OCI-LY1 (cell line): ENCODE measurements around the gene ULBP2.
"Not testable (repeated sequence)": the region's sequence is repeated elsewhere in the genome, so short reads cannot be mapped to it uniquely, and the experiment has no call there.

ENCODE experiments used
- H2AFZ ChIP-seq: fragments of 200-600 bp; sonication (generic), shearing (Covaris generic); 2 replicates; pipeline ENCODE4 v1.6.0; 2014; ENCODE audit warnings: antibody characterized with exemption, mild to moderate bottlenecking, low read length
- H3F3A ChIP-seq: fragments of 200-600 bp; sonication (generic), shearing (Covaris generic); 2 replicates; pipeline ENCODE4 v1.6.0; 2014; ENCODE audit warnings: mild to moderate bottlenecking, antibody characterized with exemption, low read length, moderate library complexity; ENCODE audit not compliant: insufficient read depth
- H3K27ac ChIP-seq: fragments of 200-600 bp; sonication (generic); 2 replicates; pipeline ENCODE4 v1.5.1; 2014; ENCODE audit warnings: low read length, mixed run types, mild to moderate bottlenecking, low read depth; ENCODE audit not compliant: poor library complexity, severe bottlenecking
- H3K27me3 ChIP-seq: fragments of 200-600 bp; sonication (generic); 2 replicates; pipeline ENCODE4 v1.6.0; 2014; ENCODE audit warnings: antibody characterized with exemption, mild to moderate bottlenecking, low read length, moderate library complexity; ENCODE audit not compliant: insufficient read depth
- H3K36me3 ChIP-seq: fragments of 200-600 bp; sonication (generic); 2 replicates; pipeline ENCODE4 v1.6.1; 2014; ENCODE audit warnings: mild to moderate bottlenecking, antibody characterized with exemption, low read length, moderate library complexity, mixed read lengths; ENCODE audit not compliant: insufficient read depth
- H3K4me1 ChIP-seq: fragments of 200-600 bp; sonication (generic); 2 replicates; pipeline ENCODE4 v1.5.1; 2014; ENCODE audit warnings: mild to moderate bottlenecking, low read length, moderate library complexity; ENCODE audit not compliant: insufficient read depth, severe bottlenecking
- H3K4me2 ChIP-seq: fragments of 200-600 bp; sonication (generic), shearing (Covaris generic); 2 replicates; pipeline ENCODE4 v1.6.1; 2014; ENCODE audit warnings: low read length
- H3K4me3 ChIP-seq: fragments of 200-600 bp; sonication (generic); 2 replicates; pipeline ENCODE4 v1.5.1; 2014; ENCODE audit warnings: low read length, low read depth, mild to moderate bottlenecking, mixed read lengths; ENCODE audit not compliant: poor library complexity, severe bottlenecking
- H3K79me2 ChIP-seq: fragments of 200-600 bp; shearing (Covaris generic); 2 replicates; pipeline ENCODE4 v1.6.1; 2016; ENCODE audit warnings: mixed run types, low read length, mixed read lengths; ENCODE audit not compliant: insufficient read depth
- H3K9ac ChIP-seq: fragments of 200-600 bp; sonication (generic), shearing (Covaris generic); 2 replicates; pipeline ENCODE4 v1.6.1; 2014; ENCODE audit warnings: mild to moderate bottlenecking, low read length, mixed read lengths
- H3K9me2 ChIP-seq: fragments of 200-600 bp; sonication (generic), shearing (Covaris generic); 2 replicates; pipeline ENCODE4 v1.6.1; 2014; ENCODE audit warnings: low read depth, mild to moderate bottlenecking, low read length, mixed read lengths
- H3K9me3 ChIP-seq: fragments of 200-600 bp; shearing (Covaris generic); 2 replicates; pipeline ENCODE4 v1.6.1; 2014; ENCODE audit warnings: low read length, mixed read lengths
- H4K20me1 ChIP-seq: fragments of 200-600 bp; sonication (generic), shearing (Covaris generic); 2 replicates; pipeline ENCODE4 v1.6.0; 2016; ENCODE audit warnings: mild to moderate bottlenecking, low read length; ENCODE audit not compliant: insufficient read depth
- CTCF ChIP-seq: fragments of 200-600 bp; sonication (generic), shearing (Covaris generic); IDR thresholded peaks from 2 replicates; pipeline ENCODE4 v1.5.1; 2017; ENCODE audit warnings: mild to moderate bottlenecking, antibody characterized with exemption, low read length, moderate library complexity, mixed read lengths
- EZH2 ChIP-seq: fragments of 200-600 bp; sonication (generic), shearing (Covaris generic); IDR thresholded peaks from 2 replicates; pipeline ENCODE4 v1.8.0; 2017; ENCODE audit warnings: borderline replicate concordance, mixed run types, mild to moderate bottlenecking, antibody characterized with exemption, low read length, moderate library complexity, mixed read lengths

Gene ULBP2

GRCh38 chr6:149990661-149991471, 49.1 kb downstream of the ULBP2 start:
- H3K36me3 ChIP-seq = no peaks in the 10 kb centered on the region
- peak overlapping the region; percentile 54 for H3K4me3 ChIP-seq
- H3K4me2 ChIP-seq = peak overlapping the region; percentile 76
- no peak overlapping the region for H3K27ac ChIP-seq
- H3F3A ChIP-seq = no peaks in the 10 kb centered on the region
- no peaks in the 10 kb centered on the region for H3K79me2 ChIP-seq
- no peaks in the 10 kb centered on the region for H3K27me3 ChIP-seq
- H3K9ac ChIP-seq = no peak overlapping the region; the same call in 1 of the 2 replicates
- TF ChIP-seq CTCF (no peak), EZH2 (no peak)
- no peak overlapping the region for H2AFZ ChIP-seq
- H3K4me1 ChIP-seq = peaks cover 14% of the 10 kb centered on the region
- no peaks in the 10 kb centered on the region for H4K20me1 ChIP-seq
- no peaks in the 10 kb centered on the region for H3K9me3 ChIP-seq
- no peaks in the 10 kb centered on the region for H3K9me2 ChIP-seq

GRCh38 chr6:149991472-149991795, 49.6 kb downstream of the ULBP2 start:
- H3K9me2 ChIP-seq, H3F3A ChIP-seq, H3K9ac ChIP-seq, H3K36me3 ChIP-seq, H3K79me2 ChIP-seq, H2AFZ ChIP-seq, H4K20me1 ChIP-seq, H3K9me3 ChIP-seq, H3K27me3 ChIP-seq, H3K27ac ChIP-seq: not testable (repeated sequence)
- peak overlapping the region; percentile 54 for H3K4me3 ChIP-seq
- peaks cover 14% of the 10 kb centered on the region for H3K4me1 ChIP-seq
- peak overlapping the region; percentile 76 for H3K4me2 ChIP-seq

GRCh38 chr6:149991838-149992237, 50.0 kb downstream of the ULBP2 start:
- Histone ChIP-seq H3K9ac (no peak overlapping the region), H3K27me3 (no peaks in the 10 kb centered on the region), H3K4me3 (no peak overlapping the region), H3K36me3 (no peaks in the 10 kb centered on the region), H3K4me1 (peaks cover 14% of the 10 kb centered on the region), H3K27ac (no peak overlapping the region), H3F3A (no peaks in the 10 kb centered on the region), H4K20me1 (no peaks in the 10 kb centered on the region), H3K9me3 (no peaks in the 10 kb centered on the region), H3K79me2 (no peaks in the 10 kb centered on the region), H2AFZ (no peak overlapping the region), H3K4me2 (no peak overlapping the region), H3K9me2 (no peaks in the 10 kb centered on the region)
- no peak for TF ChIP-seq EZH2
- no peak for TF ChIP-seq CTCF

GRCh38 chr6:149995235-149995750, 53.5 kb downstream of the ULBP2 start:
- H3K27me3 ChIP-seq = no peaks in the 10 kb centered on the region
- no peak for TF ChIP-seq CTCF
- TF ChIP-seq EZH2 = no peak

More at GRCh38 chr6:149995235-149995750, 53.5 kb downstream of the ULBP2 start:
- H3K9me3 ChIP-seq = no peaks in the 10 kb centered on the region
- no peaks in the 10 kb centered on the region for H4K20me1 ChIP-seq
- H3K36me3 ChIP-seq = no peaks in the 10 kb centered on the region
- no peaks in the 10 kb centered on the region for H3F3A ChIP-seq
- no peak overlapping the region for H3K4me2 ChIP-seq
- H3K4me1 ChIP-seq = peaks cover 14% of the 10 kb centered on the region
- no peak overlapping the region for H3K4me3 ChIP-seq
- no peak overlapping the region for H2AFZ ChIP-seq
- no peaks in the 10 kb centered on the region for H3K9me2 ChIP-seq
- H3K79me2 ChIP-seq = no peaks in the 10 kb centered on the region
- no peak overlapping the region for H3K9ac ChIP-seq
- H3K27ac ChIP-seq = no peak overlapping the region
